ENCODE data around the gene SALL3.

Gene SALL3

GRCh38 chr18:78980279-78980771, 707 bp downstream of the SALL3 start:
- DNase-seq (ENCODE audit: low read depth in 2 of 2) = no peak

- no peak for DNase-seq (ENCODE audit: low read depth in 2 of 2)
Measured at GRCh38 chr18:78980777-78981380, 1.3 kb downstream of the SALL3 start.

GRCh38 chr18:78981394-78981831, 1.8 kb downstream of the SALL3 start:
- no peak for DNase-seq (ENCODE audit: low read depth in 2 of 2)

DNA sequence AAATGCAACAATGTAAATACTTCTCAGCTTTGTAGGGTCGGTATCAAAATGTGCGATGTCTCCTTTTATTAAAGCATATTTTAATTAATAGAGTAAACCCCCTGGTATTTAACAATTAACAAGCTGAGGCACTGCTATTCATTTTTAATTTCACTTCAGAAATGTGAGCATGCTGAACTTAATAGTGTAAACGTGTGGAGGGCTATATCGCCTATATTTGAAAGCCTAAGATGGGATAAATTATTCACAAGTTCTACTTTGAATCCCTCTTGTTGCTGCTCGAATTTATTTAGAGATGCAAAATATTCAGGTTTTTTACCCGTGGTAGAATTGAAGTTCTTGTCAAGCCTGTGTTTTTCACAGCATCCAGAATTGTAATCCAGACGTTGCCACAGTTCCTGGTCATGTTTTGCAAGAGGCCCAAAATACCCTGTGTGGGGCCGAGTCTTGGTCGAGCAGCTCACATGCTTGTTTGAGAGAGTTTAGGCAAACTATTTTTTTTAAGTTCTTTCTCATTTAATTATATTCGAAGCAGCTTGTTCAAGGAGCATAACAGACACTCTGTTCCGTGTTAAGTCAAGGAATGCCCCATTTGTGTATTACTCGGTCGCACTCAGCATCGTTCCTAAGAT, 2.5 kb downstream of the SALL3 start:
- no peak for DNase-seq (ENCODE audit: low read depth in 2 of 2)

DNA sequence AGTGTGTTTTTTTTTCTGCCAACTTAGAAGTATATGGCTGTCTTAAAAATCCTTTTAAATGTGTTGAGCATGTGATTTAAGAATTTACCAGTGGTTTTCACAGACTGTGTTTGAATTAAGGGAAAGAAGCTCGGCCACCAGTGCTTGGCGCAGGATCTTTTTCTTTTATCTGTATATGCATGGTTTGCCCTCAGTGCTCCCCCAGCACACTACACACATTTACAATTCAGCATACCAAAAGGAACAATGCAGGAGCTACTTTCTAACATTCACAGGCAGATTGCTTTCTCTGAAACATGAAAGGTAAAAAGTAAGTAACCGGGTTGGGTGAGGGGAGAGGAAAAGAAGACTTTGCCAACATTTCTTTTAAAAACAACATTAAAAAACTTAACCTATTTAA, 3.9 kb downstream of the SALL3 start:
- DNase-seq (ENCODE audit: low read depth in 2 of 2) = no peak

GRCh38 chr18:78984941-78985784, 5.5 kb downstream of the SALL3 start:
- no peak for DNase-seq (ENCODE audit: low read depth in 2 of 2)

GRCh38 chr18:78986018-78986481, 6.4 kb downstream of the SALL3 start:
- no peak for DNase-seq (ENCODE audit: low read depth in 2 of 2)

GRCh38 chr18:78991446-78991845, 11.8 kb downstream of the SALL3 start:
- no peak for DNase-seq (ENCODE audit: low read depth in 2 of 2)

- no peak for DNase-seq (ENCODE audit: low read depth in 2 of 2)
Measured at GRCh38 chr18:78992041-78993011, 12.7 kb downstream of the SALL3 start.

- DNase-seq (ENCODE audit: low read depth in 2 of 2) = no peak
Measured at GRCh38 chr18:78993014-78993926, 13.7 kb downstream of the SALL3 start.

- no peak for DNase-seq (ENCODE audit: low read depth in 2 of 2)
Measured at GRCh38 chr18:78994000-78994399, 14.4 kb downstream of the SALL3 start.

GRCh38 chr18:78994531-78994930, 14.9 kb downstream of the SALL3 start:
- no peak for DNase-seq (ENCODE audit: low read depth in 2 of 2)

GRCh38 chr18:78994977-78995582, 15.5 kb downstream of the SALL3 start:
- no peak for DNase-seq (ENCODE audit: low read depth in 2 of 2)

DNA sequence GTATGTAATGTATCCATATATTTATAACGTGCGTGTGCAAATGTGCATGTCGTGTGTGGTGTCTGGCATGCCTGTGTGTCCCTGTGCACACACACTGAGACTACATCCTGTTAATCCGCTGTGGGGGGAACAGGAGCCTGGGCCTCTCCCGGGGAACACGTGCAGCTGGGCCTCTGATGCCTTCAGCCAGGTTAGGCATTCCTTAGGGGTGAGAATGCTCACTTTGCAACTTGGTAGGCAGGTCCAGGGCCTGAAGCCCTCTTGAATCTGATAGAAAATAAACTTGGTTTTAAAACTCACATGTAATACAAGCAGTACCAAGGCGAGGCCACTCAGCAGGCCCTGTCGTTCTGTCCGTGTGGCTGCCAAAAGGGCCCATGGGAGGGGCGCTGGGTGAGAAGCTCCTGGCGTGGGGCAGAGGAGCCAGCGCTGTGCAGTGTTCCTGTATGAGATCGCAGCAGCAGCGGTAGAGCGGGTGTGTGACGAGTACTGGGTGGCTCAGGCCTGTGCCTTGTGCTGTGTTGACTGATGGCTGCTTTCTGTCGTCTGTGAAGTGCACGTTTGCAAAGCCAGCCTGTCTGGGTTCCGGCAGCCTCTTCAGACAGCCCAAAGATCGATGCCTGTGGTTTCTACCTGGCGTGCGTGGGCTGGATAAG, 16.2 kb downstream of the SALL3 start:
- no peak for DNase-seq (ENCODE audit: low read depth in 2 of 2)

DNA sequence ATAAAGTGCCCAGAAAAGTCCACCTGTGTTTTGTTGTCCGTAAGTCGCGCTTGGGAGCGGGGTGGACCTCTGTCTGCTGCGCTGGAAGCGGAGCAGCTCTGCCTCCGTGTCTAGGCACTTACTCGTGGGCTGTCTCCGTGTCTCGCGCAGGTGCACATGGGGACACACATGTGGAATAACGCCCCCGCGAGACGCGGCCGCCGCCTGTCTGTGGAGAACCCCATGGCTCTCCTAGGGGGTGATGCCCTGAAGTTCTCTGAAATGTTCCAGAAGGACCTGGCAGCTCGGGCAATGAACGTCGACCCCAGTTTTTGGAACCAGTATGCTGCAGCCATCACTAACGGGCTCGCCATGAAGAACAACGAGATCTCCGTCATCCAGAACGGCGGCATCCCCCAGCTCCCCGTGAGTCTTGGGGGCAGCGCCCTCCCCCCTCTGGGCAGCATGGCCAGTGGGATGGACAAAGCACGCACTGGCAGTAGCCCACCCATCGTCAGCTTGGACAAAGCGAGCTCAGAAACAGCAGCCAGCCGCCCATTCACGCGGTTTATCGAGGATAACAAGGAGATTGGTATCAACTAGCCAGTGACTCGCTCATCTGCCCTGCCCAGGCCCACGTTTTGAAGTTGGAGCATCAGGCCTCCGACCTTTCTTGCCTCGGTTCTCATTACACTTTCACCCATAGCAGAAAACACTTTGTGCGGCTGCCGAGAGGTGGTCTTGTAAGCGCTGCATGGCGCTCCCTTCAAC, 17.3 kb downstream of the SALL3 start:
- DNase-seq (ENCODE audit: low read depth in 2 of 2) = no peak

DNA sequence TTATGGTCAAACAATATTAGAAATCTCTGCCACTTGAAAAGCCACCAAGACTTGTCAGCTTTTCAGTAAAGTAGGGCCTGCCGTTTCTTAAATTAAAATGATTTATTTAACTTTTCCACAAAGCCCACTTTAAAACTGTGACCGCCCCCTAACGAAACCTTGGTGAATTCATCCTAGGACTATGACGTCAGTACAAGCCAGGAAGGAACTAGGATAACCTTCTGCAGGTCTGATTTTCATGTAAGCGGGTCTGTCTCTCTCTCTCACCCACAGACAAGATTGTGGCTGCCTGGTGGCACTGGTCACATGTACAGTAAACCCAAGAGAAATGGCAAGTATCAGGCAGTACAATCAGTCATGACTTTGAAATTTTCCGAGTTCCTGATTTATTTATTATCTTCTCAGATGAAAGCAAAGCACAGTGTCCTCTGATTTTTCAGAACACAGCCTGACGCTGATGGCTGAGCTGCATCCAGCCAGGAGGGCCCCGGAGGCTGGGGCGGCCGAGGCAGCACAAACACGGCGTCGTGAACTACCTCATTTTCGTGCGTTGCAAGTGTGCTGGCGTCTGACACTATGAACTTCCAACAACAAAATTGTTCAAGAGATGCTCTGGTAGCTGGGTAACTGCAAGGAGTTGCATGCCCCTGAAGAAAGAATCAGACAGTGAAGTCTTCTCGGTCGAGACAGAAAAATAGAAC, 18.9 kb downstream of the SALL3 start:
- no peak for DNase-seq (ENCODE audit: low read depth in 2 of 2)

DNA sequence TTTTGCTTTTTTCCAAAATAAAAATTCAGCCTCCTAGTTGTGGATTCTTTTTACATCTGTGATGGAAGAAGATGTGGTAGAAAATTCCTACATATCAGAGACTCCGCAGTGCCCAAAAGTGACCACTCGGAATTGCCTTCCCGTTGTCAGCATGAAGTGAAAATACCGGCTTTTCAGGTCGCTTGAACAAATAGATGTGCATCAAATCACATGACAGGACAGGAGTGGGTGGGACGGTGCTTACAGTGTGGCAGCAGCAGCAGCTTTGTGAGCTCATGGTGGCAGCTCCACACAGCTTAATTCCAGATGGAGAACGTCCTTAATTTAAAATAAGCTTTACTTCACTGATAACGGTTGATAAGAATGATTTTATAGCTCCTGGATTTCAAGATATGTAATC, 20.3 kb downstream of the SALL3 start:
- DNase-seq (ENCODE audit: low read depth in 2 of 2) = no peak

GRCh38 chr18:79000997-79001396, 21.4 kb downstream of the SALL3 start:
- no peak for DNase-seq (ENCODE audit: low read depth in 2 of 2)

All from fibroblast of skin of left biceps (primary cell).